ENCODE data around the gene CA4.
"Not testable (repeated sequence)": the region's sequence is repeated elsewhere in the genome, so short reads cannot be mapped to it uniquely, and the experiment has no call there.

- TF ChIP-seq TAF1 (IDR thresholded peaks at IDR 0.05; ENCODE audit: borderline replicate concordance, low read depth, low read length); POLR2AphosphoS5 (IDR thresholded peaks at IDR 0.05; ENCODE audit: low read depth, low read length); POLR2A (IDR thresholded peaks at IDR 0.05; ENCODE audit: low read depth, low read length): not testable (repeated sequence)
Observed at GRCh38 chr17:60186846-60187745, 37.3 kb downstream of the CA4 start.
